Activated naive CD4-positive, alpha-beta T cell (primary cell): ENCODE measurements around the gene NR2E3.
"Not testable (repeated sequence)": the region's sequence is repeated elsewhere in the genome, so short reads cannot be mapped to it uniquely, and the experiment has no call there.

Experiments used
- DNase-seq, 4 experiments: peaks; one replicate each; lab custom pipeline; 2025; lab: John Stamatoyannopoulos, UW

Gene NR2E3

DNA sequence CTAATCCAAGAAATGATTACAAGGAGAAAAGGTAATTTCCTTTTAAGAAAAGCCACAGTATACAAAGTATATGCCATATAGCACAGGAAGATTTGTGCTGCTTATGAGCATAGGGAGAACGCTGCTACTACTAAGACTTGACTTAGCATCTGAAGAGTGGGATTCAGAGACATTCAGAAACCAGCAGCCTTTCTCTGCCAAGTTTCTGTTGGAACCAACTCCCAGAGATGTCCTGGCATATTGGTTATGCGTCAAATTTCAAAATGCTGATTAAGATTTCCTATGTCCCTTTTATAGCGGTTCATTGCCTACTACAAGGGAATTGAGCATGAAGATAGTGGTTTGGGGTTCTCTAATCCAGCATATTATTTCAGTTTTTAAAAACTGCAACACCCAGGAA, 4.9 kb downstream of the NR2E3 start:
- DNase-seq, result no peak

DNA sequence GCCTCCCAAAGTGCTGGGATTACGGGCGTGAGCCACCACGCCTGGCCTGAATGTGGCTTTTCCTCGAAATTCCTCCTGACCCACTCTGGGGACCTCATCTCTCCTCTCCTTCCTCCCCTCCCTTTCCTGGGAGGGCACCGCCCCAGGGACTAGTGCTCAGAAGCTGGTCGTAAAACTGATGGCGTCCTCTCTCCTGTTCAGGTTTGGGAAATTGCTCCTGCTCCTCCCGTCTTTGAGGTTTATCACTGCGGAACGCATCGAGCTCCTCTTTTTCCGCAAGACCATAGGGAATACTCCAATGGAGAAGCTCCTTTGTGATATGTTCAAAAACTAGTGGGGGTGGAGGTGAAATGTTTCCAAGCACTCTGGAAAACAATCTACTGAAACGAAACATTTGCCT, 7.0 kb downstream of the NR2E3 start:
- no peak for DNase-seq

DNA sequence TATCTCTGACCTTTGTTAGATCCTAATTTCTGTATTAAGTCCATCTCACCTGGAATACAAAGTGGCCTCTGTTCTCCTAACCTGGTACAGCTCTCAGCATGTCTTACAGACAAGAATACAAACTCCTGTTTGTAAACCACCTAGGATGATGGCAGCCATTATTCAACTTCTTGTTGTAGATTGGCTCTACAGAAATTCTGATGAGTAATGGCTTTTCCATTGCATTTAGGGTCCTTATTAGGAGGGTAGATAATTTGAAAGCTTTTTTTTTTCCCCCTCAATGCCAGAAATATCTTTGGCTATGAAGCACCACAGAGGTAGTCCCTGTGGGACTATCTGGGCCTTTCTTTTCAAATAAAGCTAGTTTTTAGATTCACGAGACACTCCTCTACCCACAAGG, 9.8 kb downstream of the NR2E3 start:
- DNase-seq, result no peak

DNA sequence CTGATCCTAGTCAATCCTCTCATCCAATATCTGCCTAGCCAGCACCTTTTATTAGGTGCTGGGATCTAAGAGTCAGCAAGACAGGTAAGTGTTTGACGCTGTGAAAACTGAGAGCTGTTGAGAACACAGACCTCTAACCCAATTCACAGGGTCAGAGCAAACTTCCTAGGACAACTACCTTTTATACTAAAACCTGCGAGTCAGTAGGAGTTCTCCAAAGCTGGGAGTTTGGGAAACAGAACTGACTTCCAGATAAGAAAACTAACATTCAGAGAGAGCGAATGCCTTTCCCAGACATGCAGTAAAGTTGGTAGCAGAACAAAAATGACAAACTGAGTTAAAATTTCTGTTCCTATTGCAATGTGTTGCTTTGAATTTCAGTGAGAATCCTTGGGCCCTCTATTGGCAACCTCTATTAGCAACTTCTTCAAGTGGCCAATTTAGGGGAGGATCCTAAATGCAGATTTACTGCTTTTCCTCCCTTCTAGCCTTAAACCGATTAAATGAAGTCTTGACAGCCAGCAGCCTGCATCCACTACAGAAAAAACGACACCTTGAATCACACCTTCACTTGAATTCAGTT, 11.3 kb downstream of the NR2E3 start:
- DNase-seq, result no peak

DNA sequence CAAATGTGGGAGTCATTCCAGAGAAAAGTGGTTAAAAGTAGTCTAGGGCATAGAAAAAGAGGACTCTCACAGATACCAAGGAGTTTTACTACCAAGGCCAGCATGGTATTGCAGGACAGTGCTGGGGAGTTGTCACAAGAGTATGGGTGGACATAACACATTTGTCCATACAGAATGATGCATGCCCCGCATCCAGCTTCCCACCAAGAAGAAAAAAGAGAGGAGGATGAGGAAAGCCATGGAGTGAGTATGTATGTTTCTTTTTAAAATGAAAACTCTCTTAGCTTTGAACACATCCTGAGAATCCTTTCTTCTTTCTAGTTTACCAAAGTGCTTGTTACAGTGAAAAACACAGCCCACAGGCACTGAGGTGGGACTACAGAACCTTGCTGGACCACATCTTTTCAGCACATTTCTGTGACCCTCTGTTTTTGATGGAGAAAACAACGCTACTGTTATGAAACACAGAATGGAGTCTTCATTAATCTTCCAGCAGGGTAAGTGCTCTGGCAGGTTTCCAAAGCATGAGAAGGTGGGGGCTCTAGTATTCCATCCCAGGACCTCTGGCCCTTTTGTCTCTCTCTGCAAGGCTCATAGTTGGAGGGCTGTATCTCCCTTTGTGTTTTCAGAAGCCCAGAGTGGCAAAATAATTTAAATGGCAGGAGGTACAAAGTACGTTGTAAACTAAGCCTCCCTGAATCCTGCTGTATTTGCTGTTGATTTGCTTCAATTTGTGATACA, 12.7 kb downstream of the NR2E3 start:
- DNase-seq, result no peak

DNA sequence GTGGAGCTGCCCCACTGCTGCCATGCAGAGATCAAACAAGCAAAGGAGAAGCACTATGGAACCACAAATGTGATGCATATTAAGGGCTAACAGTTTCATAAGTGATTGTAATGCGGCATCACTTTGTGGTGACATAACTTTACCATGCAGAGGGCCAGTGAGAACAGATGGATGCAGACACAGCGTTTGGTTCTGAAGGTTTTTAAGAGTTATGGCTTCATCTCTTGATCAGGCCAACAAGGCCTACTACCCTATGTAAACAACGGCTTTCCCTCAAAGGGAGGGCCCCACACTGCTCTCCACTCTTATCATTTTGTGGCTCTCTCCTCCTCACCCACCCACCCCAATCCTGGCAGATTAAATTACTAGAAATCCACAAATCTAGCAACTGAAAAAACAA, 13.4 kb downstream of the NR2E3 start:
- DNase-seq, result no peak

DNA sequence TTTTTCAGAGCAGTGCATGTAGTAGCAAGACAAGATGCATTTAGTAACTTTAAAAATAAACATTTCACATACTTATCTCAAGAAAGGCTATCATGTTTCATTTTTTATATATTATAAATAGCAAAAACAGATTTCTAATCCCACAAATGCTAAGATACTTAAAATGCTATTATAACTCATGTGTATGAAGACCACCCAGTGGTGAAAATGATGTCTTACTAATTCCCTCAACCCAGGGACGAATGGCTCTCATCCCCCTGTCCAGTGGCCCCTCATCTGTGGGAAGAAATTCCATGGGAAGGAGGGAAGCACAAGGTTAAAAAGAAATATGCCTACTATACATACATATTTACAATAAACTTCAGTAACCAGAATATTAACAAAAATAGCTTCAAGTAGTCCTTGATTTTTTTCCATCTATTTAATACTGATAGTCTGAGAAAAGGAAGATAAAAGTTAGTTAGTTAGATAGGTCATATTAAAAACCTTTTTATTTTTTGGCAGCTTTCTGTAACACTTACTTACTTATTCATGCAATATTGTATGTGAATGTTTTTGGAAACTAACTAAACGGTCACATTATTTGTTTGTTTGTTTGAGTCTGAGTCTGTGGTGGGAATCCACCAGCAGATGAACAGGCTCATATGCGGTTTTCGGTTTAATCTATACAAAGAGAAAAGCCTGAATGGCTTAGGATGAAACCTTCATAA, 14.8 kb downstream of the NR2E3 start:
- DNase-seq, result no peak

DNA sequence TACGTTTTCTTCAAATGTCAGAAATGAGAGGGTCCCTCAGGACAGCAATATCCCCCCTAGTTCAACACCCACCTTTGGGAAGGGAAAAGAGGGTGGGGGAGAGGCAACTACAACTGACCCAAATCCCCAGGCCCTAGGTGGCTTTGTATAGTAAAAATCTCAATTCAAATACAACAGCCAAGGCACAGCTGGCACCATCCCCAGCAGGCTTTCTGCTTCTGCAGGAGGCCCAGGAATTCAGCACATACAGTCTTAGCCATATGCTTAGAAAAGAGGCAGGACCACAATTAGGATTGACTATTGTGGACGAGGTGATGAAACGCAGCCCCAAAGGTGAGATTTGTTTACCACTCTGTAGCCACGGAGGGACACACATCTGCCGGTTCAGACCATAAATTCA, 15.8 kb downstream of the NR2E3 start:
- DNase-seq, result no peak

DNA sequence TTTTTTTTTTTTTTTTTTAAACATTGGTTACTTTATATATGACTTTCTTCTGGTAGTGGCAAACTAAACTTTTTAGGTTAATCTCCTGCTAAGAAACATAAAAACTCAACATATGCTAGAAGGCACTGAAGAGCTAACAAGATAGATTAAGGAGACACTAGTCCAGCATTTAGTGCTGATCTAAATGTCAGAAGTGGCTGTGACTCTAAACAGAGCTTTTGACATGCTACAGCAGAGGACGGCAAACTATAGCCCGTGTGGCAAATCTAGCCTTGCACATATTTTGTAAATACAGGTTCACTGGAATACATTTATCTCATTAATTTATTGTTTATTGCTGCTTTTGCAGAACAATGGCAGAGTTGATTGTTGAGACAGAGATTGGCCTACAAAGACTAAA, 20.6 kb downstream of the NR2E3 start:
- DNase-seq, result no peak

DNA sequence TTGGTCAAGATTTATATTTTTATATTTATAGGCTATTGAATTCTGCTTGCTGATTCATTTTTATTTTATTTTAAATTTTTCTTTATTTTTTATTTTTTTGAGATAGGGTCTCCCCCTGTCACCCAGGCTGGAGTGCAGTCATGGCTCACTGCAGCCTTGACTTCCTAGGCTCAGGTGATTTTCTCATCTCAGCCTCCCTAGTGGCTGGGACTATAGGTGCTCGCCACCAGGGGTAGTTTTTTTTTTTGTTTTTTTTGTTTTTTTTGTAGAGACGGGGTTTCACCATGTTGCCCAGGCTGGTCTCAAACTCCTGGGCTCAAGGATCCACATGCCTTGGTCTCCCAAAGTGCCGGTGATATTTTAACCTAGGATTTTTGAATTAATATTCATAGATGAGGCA, 31.2 kb downstream of the NR2E3 start:
- DNase-seq, result no peak

DNA sequence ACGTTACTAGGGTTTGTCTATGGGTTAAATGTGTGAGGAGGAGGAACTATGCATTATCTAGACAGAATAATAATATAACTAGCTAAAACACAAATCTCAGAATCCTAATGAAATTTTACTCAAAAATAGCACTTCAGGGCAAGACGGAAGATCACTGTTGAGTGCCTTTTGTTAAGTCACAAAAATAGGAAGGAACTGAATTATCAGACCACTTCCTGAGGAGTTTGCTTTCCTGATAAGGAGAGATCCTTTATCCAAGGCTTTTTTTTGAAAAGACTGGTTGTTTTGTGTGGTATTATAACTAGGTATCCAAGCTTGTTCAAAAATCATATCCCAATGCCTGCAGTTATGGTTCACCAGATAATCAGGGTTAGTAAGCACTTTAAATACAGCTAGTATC, 34.6 kb downstream of the NR2E3 start:
- no peak for DNase-seq

DNA sequence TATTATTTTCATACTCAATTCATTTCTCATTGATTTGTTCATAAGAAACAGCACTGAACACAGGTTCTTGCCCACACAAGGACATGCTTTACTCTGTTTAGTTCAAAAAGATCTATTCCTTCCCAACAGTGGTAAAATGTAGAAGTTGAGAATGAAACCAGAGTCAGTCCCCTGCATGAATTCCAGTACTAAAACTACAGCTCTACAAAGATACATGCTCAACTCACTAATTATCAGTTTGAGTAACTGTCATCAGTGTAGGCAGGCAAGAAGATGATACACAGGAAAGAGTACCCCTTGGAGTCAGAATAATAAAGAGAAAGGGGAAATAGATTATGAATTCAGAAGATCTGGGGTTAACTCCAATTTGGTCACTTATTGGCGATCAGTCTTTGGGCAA, 43.2 kb downstream of the NR2E3 start:
- no peak for DNase-seq

DNA sequence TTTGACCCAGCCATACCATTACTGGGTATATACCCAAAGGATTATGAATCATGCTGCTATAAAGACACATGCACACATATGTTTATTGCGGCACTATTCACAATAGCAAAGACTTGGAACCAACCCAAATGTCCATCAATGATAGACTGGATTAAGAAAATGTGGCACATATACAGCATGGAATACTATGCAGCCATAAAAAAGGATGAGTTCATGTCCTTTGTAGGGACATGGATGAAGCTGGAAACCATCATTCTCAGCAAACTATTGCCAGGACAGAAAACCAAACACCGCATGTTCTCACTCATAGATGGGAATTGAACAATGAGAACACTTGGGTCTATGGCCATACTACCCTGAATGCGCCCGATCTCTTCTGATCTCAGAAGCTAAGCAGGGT, 47.9 kb downstream of the NR2E3 start:
- DNase-seq, result not testable (repeated sequence)
